Activated CD8-positive, alpha-beta T cell treated with anti-CD3 and anti-CD28 coated beads for 36 hours (primary cell): Measurements from ENCODE around the gene SLC5A2. TPM values are rescaled to one million over a fixed set of nuclear protein-coding genes. Genes with fewer than 3 reads are reported as not detected.
A peak's percentile ranks its signal among the peaks of the same experiment; 100 is the strongest.
"Not testable (repeated sequence)": the region's sequence is repeated elsewhere in the genome, so short reads cannot be mapped to it uniquely, and the experiment has no call there.

Source experiments
- ATAC-seq: fragments of 200-7000 bp; cut with Tn5 transposase; one replicate; pipeline ENCODE4 v1.10.0; 2021; ENCODE audit warnings: mild to moderate bottlenecking, moderate library complexity
- CTCF ChIA-PET: fragments of 350-600 bp; sonication (Branson Sonifier 250); formaldehyde crosslinking; loops from one replicate; lab custom pipeline; 2021; ENCODE audit warnings: antibody characterized with exemption; lab: Charles Lee
- POLR2A ChIA-PET: fragments of 350-600 bp; sonication (Branson Sonifier 250); formaldehyde crosslinking; loops from one replicate; lab custom pipeline; 2021; ENCODE audit warnings: antibody characterized with exemption; lab: Charles Lee
- DNase-seq: peaks from one replicate; pipeline ENCODE4 v3.0.0-alpha.2; 2020
- H3K27ac Mint-ChIP-seq: one replicate; pipeline ENCODE4 v1.8.0; 2021; ENCODE audit warnings: mild to moderate bottlenecking, mixed read lengths
- H3K27me3 Mint-ChIP-seq: one replicate; pipeline ENCODE4 v1.8.0; 2021; ENCODE audit warnings: mixed read lengths
- H3K36me3 Mint-ChIP-seq: one replicate; pipeline ENCODE4 v1.8.0; 2021; ENCODE audit warnings: low read depth, mixed read lengths
- H3K4me1 Mint-ChIP-seq: one replicate; pipeline ENCODE4 v1.8.0; 2021; ENCODE audit warnings: low read depth, mixed read lengths
- H3K4me3 Mint-ChIP-seq: one replicate; pipeline ENCODE4 v1.8.0; 2021; ENCODE audit warnings: mild to moderate bottlenecking, moderate library complexity, mixed read lengths
- H3K9me3 Mint-ChIP-seq: one replicate; pipeline ENCODE4 v1.8.0; 2021; ENCODE audit warnings: mixed read lengths
- CTCF ChIP-seq: fragments of 200-600 bp; IDR thresholded peaks from one replicate; pipeline ENCODE4 v1.8.0; 2022; ENCODE audit warnings: antibody characterized with exemption, mild to moderate bottlenecking
- intact Hi-C: fragments of 100-400 bp; cut with micrococcal nuclease; formaldehyde crosslinking; loops from one replicate; pipeline ENCODE4 v1.10.0; 2022
- total RNA-seq, 2 experiments: library from RNA; stranded (reverse); gene quantifications; one replicate each; pipeline ENCODE4 v1.2.3, GENCODE V29; 2021

The SLC5A2 gene
- total RNA-seq, 2 experiments from 2014 or later, result not detected

GRCh38 chr16:31532120-31532519 lies 49.2 kb downstream of the SLC5A2 start:
- Mint-ChIP-seq H3K27ac (no peak overlapping the region), H3K9me3 (no peaks in the 10 kb centered on the region), H3K36me3 (no peaks in the 10 kb centered on the region), H3K27me3 (peaks cover 38% of the 10 kb centered on the region), H3K4me3 (no peak overlapping the region), H3K4me1 (peaks cover 16% of the 10 kb centered on the region)
- intact Hi-C loops, result no loop called here
- no peak for TF ChIP-seq CTCF
- POLR2A ChIA-PET, result no interaction called here
- no peak for ATAC-seq
- CTCF ChIA-PET, result no interaction called here
- DNase-seq, result no peak

- intact Hi-C loops, result no loop called here
- CTCF ChIA-PET, result no interaction called here
- Mint-ChIP-seq H3K27me3 (peaks cover 38% of the 10 kb centered on the region), H3K9me3 (no peaks in the 10 kb centered on the region), H3K4me3 (no peak overlapping the region), H3K36me3 (no peaks in the 10 kb centered on the region), H3K4me1 (peaks cover 14% of the 10 kb centered on the region), H3K27ac (no peak overlapping the region)
- DNase-seq (no peak), ATAC-seq (no peak)
- TF ChIP-seq CTCF, result no peak
- POLR2A ChIA-PET, result no interaction called here
Measured at GRCh38 chr16:31532896-31533295, 50.0 kb downstream of the SLC5A2 start.

DNA sequence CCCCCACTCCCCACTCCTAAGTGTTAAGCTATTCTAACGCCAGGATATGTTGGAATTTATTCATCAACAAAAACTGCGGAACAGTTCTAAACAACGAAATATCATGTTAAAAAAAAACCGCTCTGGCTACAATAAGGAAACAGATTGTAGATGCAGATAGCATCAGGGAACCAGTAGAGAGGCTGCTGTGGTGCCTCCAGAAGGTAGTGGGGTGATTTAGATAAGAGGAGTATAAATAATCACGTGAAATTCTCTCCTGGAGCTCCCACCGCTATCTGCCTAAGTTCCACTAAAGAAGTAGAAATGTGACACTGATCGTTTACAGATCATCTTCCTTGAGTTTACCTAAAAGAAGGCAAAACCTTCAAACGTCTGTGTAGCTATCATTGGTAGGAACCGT lies 52.8 kb downstream of the SLC5A2 start:
- Mint-ChIP-seq H3K4me3 (no peak overlapping the region), H3K9me3 (peaks cover 6% of the 10 kb centered on the region), H3K4me1 (peaks cover 7% of the 10 kb centered on the region), H3K27ac (no peak overlapping the region), H3K36me3 (peaks cover 10% of the 10 kb centered on the region), H3K27me3 (peaks cover 34% of the 10 kb centered on the region)
- DNase-seq (no peak), ATAC-seq (no peak)
- POLR2A ChIA-PET, result no interaction called here
- TF ChIP-seq CTCF, result no peak
- CTCF ChIA-PET, result interaction anchor here (1.2 kb wide), 1 partner anchor 75 kb away, joined by 3 read pairs; no protein-coding TSS in a partner anchor
- intact Hi-C loops, result no loop called here

DNA sequence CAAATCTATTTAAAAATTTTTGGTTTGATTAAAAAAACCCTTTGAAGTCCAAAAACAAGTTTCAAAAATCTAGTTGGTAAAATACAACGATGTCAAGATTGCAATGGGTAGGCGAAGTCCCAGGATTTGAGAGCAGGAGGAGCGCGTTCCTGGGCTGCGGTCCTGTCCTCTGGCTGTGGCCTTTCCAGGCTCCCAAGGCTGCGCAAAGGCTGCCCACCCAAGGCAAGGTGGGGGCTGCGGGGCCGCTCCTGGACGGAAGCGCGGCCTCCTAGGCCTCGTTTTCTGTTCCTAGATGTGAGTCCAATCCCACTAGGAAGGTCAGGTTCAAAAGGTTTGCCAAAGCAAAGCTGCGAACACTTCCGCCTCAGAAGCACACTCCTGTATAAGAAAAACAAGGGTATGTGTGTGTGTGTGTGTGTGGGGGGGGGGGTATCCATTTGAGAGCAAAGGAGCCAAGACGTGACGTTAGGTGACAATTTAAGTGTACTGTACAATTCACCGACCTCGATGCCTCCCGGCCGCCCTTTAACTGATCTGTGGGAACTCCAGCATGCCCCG lies 54.0 kb downstream of the SLC5A2 start:
- CTCF ChIA-PET, result no interaction called here
- peaks cover 7% of the 10 kb centered on the region for H3K9me3 Mint-ChIP-seq
- no peak for DNase-seq
- TF ChIP-seq CTCF, result no peak
- ATAC-seq, result no peak
- intact Hi-C loops, result no loop called here
- no peak overlapping the region for H3K4me3 Mint-ChIP-seq
- POLR2A ChIA-PET, result no interaction called here
- peaks cover 7% of the 10 kb centered on the region for H3K4me1 Mint-ChIP-seq
- H3K27ac Mint-ChIP-seq, result no peak overlapping the region
- H3K27me3 Mint-ChIP-seq, result peaks cover 34% of the 10 kb centered on the region
- H3K36me3 Mint-ChIP-seq, result peaks cover 10% of the 10 kb centered on the region

- no peak overlapping the region for H3K27ac Mint-ChIP-seq
- TF ChIP-seq CTCF, result no peak
- DNase-seq, result peak; percentile 4
- H3K27me3 Mint-ChIP-seq, result peaks cover 34% of the 10 kb centered on the region
- ChIA-PET CTCF (no interaction called here), POLR2A (no interaction called here)
- peaks cover 10% of the 10 kb centered on the region for H3K36me3 Mint-ChIP-seq
- peaks cover 7% of the 10 kb centered on the region for H3K4me1 Mint-ChIP-seq
- ATAC-seq, result no peak
- intact Hi-C loops, result no loop called here
- H3K4me3 Mint-ChIP-seq, result peak overlapping the region; percentile 43
- peaks cover 11% of the 10 kb centered on the region for H3K9me3 Mint-ChIP-seq
Measured at GRCh38 chr16:31537362-31538242, 54.7 kb downstream of the SLC5A2 start.

DNA sequence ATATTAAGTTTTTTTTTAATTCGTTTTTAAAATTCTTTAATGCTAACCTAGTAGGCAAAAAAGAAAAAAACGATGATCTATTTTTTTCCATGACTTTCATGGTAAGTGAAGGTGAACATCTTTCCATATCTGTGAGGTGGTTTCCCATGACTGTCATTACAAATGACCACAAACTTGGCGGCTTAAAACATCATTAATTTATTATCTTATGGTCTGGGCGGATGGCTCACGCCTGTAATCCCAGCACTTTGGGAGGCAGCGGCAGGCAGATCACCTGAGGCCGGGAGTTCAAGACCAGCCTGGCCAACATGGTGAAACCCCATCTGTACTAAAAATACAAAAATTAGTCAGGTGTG lies 55.3 kb downstream of the SLC5A2 start:
- H3K27ac Mint-ChIP-seq, intact Hi-C loops, ATAC-seq, H3K4me1 Mint-ChIP-seq, CTCF ChIA-PET, H3K36me3 Mint-ChIP-seq, POLR2A ChIA-PET, H3K4me3 Mint-ChIP-seq: not testable (repeated sequence)
- DNase-seq, result peak; percentile 3
- H3K27me3 Mint-ChIP-seq, result peaks cover 34% of the 10 kb centered on the region
- peaks cover 11% of the 10 kb centered on the region for H3K9me3 Mint-ChIP-seq

DNA sequence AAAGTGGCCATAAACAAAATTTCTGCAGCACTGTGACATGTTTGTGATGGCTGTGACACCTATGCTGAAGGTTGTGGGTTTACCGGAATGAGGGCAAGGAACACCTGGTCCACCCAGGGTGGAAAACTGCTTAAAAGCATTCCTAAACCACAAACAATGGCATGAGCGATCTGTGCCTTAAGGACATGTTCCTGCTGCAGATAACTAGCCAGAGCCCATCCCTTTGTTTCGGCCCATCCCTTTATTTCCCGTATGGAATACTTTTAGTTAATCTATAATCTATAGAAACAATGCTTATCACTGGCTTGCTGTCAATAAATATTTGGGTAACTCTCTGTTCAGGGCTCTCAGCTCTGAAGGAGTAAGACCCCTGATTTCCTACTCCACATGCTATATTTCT lies 56.8 kb downstream of the SLC5A2 start:
- DNase-seq, ATAC-seq, H3K4me3 Mint-ChIP-seq, POLR2A ChIA-PET, H3K4me1 Mint-ChIP-seq, H3K36me3 Mint-ChIP-seq, H3K27ac Mint-ChIP-seq, intact Hi-C loops: not testable (repeated sequence)
- peaks cover 33% of the 10 kb centered on the region for H3K27me3 Mint-ChIP-seq
- peaks cover 13% of the 10 kb centered on the region for H3K9me3 Mint-ChIP-seq
- CTCF ChIA-PET, result interaction anchor here (1.1 kb wide), 1 partner anchor 19 kb away, joined by 3 read pairs; no protein-coding TSS in a partner anchor
